Stimulated activated CD8-positive, alpha-beta memory T cell treated with anti-CD3 and anti-CD28 coated beads, Interleukin-7, amount 100 ng/mL, for 4 hours (primary cell): ENCODE measurements around the gene GRID1.
"Not testable (repeated sequence)": the region's sequence is repeated elsewhere in the genome, so short reads cannot be mapped to it uniquely, and the experiment has no call there.

Experiments
- DNase-seq, 2 donors: peaks; one replicate each; pipeline ENCODE4 v3.0.0-alpha.2; 2020; ENCODE audit warnings: low read depth in 2 of 2

The GRID1 gene

DNA sequence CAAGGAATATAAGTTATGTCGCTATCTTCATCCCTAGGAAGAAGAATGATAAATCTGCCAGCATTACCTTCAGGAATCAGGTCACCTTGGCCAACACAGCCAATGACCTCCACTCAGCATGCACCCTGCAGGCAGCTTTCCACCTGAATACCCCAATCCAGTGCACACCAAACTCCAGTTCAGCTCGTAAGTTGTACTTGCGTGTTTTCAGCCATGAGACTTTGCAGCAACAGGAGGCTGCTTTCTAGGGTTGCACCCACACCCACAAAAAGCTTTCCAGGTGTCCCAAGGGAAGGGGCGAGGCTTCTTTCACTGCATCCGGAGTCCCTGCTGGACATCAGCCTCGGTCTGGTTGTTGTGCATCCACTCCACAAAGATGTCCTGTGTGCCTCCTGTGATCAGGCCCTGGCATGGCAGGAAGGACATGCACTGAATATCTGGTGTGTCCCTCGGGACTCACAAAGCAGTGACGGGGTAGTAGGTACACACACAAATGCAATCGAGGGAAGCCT lies 282.9 kb downstream of the GRID1 start:
- DNase-seq, result no peak

DNA sequence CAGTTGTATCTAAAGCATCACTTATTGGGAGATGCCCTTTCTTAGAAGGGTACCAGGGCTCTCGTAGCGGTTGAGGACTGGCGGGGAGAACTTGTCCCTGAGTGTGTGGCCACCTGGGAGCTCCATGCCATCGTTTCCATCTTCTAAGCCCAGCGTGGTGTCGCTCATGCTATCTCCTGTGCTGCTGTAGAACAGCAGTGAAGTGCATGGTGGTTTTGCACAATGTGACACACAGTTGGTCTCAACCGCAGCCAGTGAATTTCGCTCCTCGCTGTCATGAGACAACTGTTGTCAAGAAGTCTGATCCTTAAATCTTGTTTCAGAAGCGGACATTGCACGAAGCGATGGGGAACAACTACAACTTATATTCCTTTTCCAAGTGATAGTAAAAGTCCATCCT lies 283.4 kb downstream of the GRID1 start:
- no peak for DNase-seq

DNA sequence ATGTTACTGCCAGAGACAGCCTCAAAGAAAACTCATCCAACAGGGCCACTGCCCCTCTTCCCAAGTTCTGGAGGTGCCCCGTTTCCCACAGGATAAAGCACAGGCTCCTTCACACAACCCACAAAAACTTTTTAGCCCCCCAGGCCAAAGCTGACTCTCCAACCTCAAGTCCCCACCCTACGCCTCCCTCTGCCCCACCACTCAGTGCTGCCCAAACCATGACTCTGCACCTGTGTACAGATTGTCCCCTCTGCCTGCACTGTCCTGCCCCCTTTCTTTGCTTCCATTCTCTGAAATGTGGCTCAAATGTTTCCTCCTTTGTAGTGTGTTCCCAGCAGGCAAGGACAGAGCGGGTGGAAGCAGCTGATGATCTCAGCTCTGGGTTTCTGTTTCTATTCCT lies 284.0 kb downstream of the GRID1 start:
- DNase-seq, result no peak

DNA sequence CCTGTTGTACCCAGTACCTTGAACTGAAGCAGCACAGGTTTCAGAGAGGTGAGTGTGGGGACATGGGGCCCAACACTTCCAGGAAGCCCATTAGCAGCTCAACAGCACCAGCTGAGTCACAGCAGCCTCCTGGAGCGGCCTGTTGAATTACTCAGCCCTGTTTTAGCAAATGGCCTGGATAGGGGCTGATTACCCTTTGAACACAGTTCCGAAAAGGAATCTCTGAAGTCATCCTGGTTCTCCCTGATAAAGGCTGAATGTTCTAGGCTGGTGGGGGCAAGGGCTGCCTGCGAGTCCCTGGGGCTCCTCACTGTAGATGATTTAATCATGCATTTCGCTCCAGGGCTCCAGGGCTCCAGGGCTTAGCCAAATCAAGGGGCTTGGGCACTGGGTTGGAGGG lies 287.5 kb downstream of the GRID1 start:
- no peak for DNase-seq

DNA sequence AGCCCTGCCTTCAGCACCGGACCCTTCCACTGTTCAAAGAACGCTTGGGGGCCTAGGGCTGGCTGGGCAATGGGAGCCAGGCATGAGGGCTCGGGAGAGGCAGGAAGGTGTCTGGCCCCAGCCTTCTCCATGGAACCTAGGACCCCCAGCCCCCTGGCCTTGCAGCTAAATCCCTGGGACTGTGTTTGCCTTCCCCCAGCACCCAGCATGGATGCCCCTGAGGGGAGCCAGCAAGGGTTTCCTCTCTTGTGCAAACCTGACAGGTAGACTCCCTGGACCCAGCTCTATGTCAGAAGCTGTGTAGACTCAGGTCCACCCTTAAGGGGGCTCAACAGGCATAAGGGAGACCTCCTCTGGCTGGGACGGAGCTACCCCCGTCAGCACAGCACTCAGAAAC lies 288.0 kb downstream of the GRID1 start:
- no peak for DNase-seq

DNA sequence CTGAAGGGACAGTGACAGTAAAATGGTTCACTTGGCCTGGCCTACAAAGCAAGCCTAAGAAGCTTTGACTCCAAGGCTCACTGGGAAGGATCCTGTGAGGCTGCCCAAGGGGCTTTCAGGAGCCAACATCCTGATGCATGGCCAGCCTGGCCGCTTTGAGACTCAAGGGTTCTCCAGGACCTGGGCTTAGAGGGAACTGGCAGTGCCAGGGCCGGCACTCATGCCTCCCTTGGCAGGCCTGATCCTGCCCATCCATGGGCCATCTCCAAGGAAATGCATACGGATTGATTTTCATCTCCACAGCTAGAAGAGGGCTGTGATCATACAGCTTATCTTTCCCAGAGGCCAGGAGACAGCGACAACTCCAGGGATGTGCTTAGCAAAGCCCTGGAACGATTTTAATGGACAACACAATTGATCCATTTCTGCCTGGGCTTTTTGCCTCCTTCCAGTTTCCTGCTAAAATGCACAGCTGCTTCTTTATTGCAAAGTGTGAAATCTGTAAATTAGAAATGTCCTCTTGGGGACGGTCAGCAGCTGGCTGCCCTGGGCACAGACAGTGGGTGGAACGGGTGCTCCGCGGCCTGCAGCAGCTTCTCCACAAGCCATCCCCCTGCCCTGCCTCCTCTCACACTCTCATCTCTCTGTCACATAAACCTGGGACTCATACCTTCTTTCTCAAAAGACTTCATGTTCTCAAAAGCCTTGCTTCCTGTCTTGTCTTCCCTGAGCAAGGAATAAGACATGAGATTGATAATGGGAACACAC lies 288.5 kb downstream of the GRID1 start:
- DNase-seq, result no peak

DNA sequence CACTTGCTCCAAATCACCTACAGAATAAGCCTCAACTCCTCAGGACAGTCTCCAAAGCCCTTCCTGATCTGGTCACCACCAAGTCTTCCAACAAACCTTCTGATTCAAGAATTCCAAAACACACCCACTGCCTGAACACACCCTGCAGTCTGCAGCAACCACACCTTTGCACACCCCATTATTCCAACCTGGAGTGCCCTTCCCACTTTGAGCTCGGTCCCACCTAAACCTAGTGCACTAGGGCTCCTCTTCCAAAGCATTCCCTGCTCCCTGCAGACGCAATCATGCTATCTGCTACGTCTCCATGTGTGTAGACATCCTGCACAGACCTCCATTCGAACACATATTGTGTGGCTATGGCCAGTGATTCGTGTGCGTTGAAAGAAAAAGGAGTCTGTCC lies 289.3 kb downstream of the GRID1 start:
- no peak for DNase-seq

DNA sequence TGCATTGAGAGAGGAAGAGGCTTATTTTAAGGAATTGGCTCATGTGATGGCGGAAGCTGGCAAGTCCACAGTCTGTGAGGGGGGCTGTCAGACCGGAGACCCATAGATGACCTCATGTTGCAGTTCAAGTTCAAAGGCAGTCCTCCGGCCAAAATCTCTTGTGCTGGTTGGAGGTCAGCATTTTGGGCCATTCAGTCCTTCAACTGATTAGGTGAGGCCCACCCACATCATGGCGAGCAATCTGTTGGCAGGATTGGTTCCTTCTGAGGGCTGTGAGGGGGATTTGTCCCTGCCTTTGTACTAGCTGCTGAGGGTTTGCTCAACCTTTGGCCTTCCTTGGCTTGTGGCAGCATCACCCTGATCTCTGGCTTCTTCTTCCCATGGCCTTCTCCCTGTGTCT lies 290.1 kb downstream of the GRID1 start:
- DNase-seq, result not testable (repeated sequence)

DNA sequence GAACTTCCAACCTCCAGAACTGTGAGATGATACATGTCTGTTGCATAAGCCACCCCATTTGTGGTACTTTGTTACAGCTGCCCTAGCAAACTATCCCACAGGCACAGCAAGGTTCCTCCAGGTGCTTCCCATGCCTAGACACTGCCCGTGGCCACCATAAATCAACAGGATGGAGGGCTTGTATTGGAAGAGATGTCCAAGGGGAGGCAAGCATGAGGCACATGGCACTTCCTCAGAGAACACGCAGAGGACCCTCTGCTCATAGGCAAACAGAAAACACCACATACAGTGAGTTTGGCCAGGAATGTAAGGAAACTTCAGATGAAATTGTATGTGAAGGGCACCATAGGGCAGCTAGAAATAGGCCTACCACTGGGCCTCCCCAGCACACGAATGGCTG lies 291.1 kb downstream of the GRID1 start:
- DNase-seq, result no peak

DNA sequence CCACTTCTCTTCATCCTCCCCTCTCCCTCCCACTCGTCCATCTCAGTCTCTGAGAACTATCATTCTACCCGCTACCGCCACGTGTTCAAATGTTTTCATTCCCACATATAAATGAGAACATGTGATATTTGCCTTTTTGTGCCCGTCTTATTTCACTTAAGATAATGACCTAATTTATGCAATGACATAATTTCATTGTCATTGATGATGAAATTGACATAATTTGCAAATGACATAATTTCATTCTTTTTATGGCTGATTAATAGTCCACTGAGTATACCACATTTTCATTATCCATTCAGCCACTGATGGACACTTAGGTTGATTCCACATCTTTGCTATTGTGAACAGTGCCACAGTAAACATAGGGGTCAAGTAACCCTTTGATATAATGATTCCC lies 292.3 kb downstream of the GRID1 start:
- no peak for DNase-seq

DNA sequence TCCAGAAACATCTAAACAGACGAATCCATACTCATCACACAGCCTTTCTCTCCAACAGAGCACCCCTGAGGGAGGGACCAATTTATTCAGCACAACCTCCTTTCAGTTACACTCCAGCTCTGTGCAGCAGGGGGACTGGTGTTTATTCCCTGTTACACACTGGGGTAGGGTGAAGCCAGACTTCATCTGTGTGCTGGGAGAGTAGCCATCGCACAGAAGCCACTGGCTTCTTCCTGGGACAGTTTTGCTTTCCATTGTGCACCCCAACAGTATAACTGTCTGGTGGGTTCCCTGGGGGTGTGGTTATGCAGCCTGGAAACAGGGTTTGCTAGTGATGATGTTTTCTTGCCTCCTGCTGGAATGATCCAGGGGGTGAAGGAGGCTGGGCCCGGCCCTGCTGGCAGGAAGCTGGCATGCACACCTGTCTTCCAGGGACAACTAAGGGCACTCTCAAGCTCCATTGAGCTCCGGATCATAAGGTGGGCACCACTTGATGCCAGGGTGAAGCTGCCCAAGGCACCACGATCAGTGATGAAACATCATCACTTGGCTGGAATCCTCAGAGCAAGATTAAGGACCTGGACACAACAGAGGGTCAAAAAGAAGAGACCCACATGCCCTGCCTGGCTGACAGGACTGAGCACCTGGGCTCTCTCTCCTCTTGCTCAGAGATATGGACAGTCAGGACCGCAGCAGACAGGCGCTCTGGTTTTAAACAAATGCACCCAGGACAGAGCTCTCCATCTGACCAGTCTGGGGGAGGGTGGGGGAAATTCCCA lies 293.2 kb downstream of the GRID1 start:
- no peak for DNase-seq

DNA sequence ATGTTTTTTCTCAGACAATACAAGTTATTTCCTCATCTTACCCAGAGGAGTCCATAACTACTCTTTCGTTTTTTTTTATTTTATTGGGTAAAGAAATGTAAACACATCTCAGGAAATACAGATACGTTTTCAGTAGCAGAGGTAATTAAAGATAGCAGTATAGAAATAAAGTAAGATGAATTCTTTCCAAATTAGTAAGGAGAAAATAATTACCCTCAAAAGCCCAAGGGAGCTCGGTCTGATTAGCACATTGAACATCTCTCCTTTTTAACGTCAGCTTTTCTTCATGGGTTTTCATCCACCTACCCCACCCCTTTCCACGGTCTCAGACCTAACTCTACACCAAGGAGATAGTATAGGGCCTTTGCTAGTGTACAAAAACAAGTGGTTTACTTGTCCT lies 294.2 kb downstream of the GRID1 start:
- DNase-seq, result no peak

DNA sequence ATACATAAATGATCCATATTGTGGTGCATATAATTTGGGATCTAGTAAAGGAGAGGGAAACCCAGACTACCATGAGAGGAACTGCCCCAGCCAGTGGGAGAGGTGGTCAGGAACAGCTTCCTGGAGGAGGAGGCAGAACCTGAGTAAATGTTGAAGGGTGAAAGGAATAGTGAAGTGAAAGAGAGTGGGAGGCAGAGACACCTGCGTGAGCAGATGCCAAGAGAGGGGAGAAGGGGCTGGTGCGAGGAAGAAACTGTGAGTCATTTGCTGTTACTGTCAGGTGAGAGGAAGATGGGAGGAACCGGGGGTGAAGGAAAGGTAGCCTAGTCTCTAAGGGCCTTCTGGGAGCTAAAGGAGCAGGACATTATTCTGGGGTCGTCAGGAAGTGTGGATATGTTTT lies 294.8 kb downstream of the GRID1 start:
- no peak for DNase-seq

DNA sequence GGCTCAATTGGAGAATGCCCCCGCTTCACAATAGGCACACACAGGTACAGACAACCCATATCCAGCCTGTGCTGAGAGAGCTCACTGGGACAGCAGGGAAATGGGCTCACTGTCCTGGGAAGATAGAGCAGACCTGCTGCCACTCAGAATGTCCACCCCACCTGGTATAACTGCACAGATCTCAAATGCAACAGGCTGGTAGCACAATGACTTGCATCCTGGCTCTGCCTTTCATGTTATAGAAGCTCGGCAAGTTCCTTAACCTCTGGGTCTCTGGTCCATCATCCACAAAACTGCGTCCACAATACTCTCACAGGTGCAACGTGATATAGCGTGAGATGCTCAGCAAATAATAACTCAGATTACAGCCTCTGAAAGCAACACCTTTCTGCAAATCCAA lies 295.4 kb downstream of the GRID1 start:
- DNase-seq, result no peak

DNA sequence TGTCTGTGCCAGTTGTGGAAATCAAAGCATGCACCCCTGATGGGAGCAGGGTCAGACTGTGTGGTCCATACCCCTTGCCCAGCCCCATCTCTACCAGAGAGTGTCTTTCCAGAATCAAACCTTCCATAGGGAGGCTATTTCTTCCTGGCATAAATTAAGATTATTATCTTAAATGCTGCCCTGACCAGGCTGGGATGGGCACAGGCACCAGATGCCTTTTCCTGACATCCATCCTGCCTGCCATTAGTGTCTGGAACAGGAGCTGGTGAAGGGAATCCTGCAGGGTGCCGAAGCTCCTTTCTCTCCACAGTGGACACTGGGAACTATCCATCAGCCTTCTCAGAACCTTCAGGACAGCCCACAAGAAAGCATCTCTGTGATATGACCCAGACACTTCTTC lies 296.3 kb downstream of the GRID1 start:
- no peak for DNase-seq

DNA sequence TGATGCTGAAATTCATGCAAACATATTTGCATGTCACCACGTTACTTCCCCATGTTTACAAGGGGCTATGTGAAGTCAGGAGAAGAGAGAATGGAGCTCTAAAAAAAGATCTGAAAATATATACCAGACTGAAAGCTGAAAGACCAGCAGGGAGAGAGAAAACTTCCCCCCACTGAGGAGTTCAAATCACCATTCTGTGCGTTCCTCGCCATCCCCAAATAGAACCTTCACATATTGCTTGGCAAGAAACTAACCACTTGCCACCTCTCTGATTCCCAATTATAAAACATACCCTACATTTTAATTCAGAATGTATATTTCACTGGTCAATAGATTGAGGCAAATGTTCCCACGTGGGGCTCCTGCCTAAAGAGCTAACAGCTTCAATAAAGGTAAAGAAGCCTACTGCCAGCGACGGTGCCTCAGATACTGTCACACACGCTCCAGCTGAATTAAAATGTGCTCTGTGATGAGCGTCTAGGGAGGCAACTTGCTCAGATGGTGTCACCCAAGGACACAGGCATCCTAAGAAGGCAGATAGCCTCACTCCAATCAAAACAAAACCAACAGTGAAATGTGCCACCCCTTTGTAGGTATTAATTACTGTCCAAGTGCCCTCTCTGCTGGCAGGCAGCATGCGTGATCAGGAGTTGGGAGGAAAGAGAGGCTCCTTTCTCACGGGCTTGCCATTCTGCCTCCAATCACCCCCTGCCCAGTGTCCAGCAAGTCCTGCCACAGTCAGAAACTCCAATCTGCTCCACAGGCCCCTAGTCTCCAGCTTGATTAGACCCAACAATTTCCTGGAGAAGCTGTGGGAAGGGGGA lies 298.2 kb downstream of the GRID1 start:
- DNase-seq, result no peak

DNA sequence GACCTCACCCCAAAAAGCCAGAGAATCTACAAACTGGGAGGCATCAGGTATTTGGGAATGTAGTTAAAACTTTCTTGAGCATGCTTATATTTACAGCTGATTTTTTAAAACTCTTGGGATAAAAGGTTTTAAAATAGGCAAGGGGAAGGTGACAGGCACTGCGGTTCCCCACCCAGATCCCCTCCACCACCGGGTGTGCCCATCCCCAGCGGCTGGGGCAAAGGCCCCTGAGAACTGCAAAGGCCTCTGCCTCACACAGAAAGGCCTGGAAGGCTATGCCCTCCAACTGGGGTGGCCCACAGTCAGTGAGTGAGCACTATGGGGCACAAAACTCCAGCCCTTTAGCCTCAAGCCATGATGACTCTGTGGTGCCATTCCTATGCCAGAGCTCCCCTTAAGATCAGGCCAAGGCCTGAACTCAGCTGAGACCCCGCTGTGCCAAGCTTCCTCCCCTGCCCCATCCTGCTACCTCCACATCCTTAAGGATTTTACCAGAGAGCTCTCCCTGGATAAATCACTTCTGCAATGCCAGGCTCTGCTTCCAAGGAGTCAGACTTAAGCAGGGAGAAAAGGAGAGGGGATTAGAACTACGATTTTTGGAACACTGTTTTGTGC lies 299.1 kb downstream of the GRID1 start:
- no peak for DNase-seq

DNA sequence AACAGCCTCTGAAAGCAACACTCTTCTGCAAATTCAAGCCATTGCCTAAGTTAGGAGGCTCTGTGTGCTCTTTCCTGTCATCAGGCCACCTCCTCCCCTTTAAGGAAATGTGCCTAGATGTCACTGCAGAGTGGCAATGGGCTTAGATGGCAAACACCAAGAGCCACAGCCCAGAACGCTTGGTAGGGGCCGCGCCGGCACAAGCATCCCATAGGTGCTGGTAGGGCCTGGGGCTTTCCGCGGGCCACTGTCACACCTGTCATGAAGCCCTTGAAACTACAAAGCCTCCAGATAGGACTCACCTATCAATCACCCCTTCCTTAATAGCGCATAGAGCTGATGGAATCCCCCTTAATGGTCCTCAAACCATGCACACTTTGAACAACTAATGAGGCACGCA lies 299.9 kb downstream of the GRID1 start:
- no peak for DNase-seq

DNA sequence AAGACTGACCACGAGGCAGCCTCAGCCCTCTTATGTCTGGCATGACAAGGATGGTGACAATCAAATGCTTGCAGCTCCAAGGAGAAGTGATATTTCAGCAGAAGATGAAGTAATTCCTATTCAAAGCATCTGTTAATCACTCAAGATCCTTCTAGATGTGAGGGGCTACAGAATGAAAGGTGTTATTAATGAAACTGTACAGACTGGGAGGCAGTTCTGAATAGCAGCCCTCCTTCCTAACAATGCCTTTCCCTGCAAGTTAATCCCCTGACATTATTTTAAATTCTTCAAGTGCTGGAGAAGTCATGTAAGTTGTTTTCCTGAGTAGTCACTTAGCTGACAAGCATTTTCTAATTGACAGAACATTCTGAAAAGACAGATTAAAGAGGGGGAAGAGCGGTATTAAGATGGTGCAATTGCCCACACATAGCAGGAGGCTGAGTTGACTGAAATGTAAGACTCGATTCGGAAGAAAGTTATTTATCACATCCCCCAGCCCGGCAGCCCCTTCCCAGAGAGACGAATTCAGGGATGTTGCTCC lies 300.8 kb downstream of the GRID1 start:
- DNase-seq, result no peak

DNA sequence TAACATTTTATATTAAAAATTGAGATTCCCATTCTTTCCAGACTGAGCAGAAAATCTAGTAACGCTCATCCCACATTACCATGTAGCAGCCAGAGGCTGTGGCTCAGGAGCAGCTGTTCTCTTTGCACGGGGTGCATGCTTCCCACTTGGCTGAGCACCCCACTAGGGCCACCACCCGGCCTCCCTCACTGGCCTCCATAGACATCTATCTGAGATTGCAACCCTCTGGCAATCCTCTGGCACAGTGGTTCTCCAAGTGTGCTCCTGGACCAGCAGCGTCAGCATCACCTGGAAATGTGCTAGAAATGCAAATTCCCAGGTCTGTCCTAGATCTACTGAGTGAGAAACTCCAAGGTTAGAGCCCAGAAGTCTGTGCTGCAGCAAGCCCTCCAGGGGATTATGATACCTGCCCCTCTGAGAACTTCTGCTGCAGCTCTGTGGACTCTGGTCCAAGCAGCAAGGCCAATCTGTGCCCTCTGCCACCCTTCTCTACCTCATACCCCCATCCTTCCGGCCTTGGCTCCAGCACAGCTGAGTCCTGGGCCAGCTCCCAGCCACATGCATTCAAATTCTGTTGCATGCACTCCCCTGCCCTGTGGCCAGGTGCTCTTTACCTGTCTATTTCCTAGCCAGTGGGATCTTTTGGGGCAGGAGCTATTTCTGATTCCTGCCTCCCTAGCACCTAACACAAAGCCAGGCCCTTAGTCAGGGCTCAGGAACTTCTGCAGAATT lies 301.5 kb downstream of the GRID1 start:
- no peak for DNase-seq

DNA sequence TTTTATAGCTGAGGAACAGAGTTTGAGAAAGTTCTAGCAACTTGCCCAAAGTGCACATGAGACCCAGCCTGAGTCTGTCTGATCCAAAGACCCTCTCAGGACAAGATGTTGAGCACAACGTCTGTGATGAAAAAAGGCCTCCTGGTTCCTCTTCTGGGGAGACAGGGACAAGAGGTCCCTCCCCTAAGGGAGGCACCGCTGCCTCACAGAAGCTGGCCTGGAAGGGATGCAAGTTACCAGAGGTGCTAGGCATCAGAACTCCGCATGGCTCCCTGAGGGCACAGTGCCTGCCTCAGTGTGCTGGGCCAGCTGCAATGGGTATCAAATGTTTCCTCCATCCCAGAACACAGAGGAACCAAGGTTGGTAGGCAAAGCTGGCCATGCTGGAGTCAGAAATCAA lies 302.4 kb downstream of the GRID1 start:
- no peak for DNase-seq
